GM12878 (cell line): Measurements from ENCODE around the gene RNF115.

ENCODE experiments used
- CTCF ChIP-seq, 3 experiments: IDR thresholded peaks in 2 of 3; conservative IDR thresholded peaks in 1 of 3; 2 replicates each; pipeline ENCODE4 v1.5.1; 2011; ENCODE audit warnings: low read depth in 3 of 3, low read length in 3 of 3, mild to moderate bottlenecking in 3 of 3, control low read depth in 2 of 3, moderate library complexity in 2 of 3, inconsistent platforms in 1 of 3, mixed read lengths in 1 of 3; ENCODE audit not compliant: control insufficient read depth in 2 of 3, insufficient read depth in 1 of 3; ENCODE audit errors: extremely low read depth in 1 of 3
- MXI1 ChIP-seq: fragments of 150-350 bp; IDR thresholded peaks from 2 replicates; pipeline ENCODE4 v1.6.1; 2011; ENCODE audit warnings: low read depth, mild to moderate bottlenecking, inconsistent platforms, low read length, improper control_type of control experiment
- SMAD1 ChIP-seq: fragments of 450-650 bp; IDR thresholded peaks from 2 replicates; pipeline ENCODE4 v1.6.1; 2018; ENCODE audit warnings: mild to moderate bottlenecking, low read depth; ENCODE audit not compliant: partially characterized antibody

DNA sequence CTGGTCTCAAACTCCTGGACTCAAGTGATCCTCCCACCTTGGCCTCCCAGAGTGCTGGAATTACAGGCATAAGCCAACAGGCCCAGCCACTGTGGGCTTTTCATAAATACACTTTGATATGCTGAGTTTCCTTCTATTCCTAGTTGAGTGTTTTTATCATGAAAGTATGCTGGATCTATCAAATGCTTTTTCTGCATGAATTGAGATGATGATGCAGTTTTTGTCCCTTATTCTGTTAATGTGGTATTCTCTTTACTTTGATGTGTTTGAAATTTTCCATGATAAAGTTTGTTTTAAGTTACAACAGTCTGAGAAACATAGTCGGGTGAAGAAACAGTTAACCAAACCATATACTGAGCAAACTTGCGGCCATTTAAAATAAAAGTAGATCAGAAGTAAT lies 24.1 kb downstream of the RNF115 start:
- TF ChIP-seq CTCF (IDR thresholded peaks at IDR 0.05 in 2 of 3, conservative IDR thresholded peaks at IDR 0.05 in 1 of 3; ENCODE audit: control insufficient read depth in 2 of 3, extremely low read depth in 1 of 3, insufficient read depth in 1 of 3, low read depth in 3 of 3, low read length in 3 of 3) (no peak), SMAD1 (no peak), MXI1 (no peak)
